ENCODE data around the gene OR10H4. TPM values are rescaled to one million over a fixed set of nuclear protein-coding genes. Genes with fewer than 3 reads are reported as not detected.

OR10H4 gene
- total RNA-seq, 1 experiment from 2014 or later = not detected

DNA sequence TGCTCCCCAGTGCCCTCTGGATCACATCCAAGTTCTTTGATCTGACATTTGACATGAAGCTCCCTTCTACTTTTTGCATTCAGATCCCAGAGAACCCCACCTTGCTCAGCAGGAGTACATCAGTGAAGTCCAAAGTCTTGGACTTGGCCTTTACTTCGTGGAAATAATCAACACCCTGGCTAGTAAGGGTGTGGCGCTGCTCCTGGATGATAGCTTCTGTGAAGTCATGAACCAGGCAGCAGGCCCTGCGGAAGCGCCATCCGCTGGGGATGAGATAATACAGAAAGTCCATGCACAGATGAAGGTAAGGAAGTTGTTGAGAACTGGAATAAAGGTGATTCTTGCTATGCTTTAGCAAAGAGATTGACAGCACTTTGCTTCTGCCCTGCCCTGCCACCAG is 43.2 kb downstream of the OR10H4 start:
- DNase-seq (ENCODE audit: low spot score) (no peak), ATAC-seq (no peak)
- H3K9me3 Mint-ChIP-seq = peaks cover 93% of the 10 kb centered on the region
- H3K4me3 Mint-ChIP-seq = no peak overlapping the region
- POLR2A ChIA-PET = no interaction called here
- CTCF ChIA-PET = interaction anchor here (1.4 kb wide), 1 partner anchor 70 kb away, joined by 4 read pairs; no protein-coding TSS in a partner anchor
- no peak overlapping the region for H3K27ac Mint-ChIP-seq
- H3K36me3 Mint-ChIP-seq = peaks cover 42% of the 10 kb centered on the region
- peaks cover 21% of the 10 kb centered on the region; the same call in 1 of the 2 replicates for H3K27me3 Mint-ChIP-seq (ENCODE audit: low read depth)
- TF ChIP-seq, protein P1, sequence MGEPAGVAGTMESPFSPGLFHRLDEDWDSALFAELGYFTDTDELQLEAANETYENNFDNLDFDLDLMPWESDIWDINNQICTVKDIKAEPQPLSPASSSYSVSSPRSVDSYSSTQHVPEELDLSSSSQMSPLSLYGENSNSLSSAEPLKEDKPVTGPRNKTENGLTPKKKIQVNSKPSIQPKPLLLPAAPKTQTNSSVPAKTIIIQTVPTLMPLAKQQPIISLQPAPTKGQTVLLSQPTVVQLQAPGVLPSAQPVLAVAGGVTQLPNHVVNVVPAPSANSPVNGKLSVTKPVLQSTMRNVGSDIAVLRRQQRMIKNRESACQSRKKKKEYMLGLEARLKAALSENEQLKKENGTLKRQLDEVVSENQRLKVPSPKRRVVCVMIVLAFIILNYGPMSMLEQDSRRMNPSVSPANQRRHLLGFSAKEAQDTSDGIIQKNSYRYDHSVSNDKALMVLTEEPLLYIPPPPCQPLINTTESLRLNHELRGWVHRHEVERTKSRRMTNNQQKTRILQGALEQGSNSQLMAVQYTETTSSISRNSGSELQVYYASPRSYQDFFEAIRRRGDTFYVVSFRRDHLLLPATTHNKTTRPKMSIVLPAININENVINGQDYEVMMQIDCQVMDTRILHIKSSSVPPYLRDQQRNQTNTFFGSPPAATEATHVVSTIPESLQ (CRISPR knock-in tag; IDR thresholded peaks at IDR 0.05) = no peak
- no peak for TF ChIP-seq FOXK1 (CRISPR knock-in tag; IDR thresholded peaks at IDR 0.05)
- no peak for TF ChIP-seq CBFB (CRISPR knock-in tag; IDR thresholded peaks at IDR 0.05; ENCODE audit: low read depth)
- TF ChIP-seq CREM (CRISPR knock-in tag; IDR thresholded peaks at IDR 0.05) = no peak
- TF ChIP-seq, protein P2, sequence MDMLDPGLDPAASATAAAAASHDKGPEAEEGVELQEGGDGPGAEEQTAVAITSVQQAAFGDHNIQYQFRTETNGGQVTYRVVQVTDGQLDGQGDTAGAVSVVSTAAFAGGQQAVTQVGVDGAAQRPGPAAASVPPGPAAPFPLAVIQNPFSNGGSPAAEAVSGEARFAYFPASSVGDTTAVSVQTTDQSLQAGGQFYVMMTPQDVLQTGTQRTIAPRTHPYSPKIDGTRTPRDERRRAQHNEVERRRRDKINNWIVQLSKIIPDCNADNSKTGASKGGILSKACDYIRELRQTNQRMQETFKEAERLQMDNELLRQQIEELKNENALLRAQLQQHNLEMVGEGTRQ (CRISPR knock-in tag; IDR thresholded peaks at IDR 0.05) = no peak
- no peak for TF ChIP-seq KAT7 (CRISPR knock-in tag; IDR thresholded peaks at IDR 0.05; ENCODE audit: borderline replicate concordance)
- TF ChIP-seq, protein P3, sequence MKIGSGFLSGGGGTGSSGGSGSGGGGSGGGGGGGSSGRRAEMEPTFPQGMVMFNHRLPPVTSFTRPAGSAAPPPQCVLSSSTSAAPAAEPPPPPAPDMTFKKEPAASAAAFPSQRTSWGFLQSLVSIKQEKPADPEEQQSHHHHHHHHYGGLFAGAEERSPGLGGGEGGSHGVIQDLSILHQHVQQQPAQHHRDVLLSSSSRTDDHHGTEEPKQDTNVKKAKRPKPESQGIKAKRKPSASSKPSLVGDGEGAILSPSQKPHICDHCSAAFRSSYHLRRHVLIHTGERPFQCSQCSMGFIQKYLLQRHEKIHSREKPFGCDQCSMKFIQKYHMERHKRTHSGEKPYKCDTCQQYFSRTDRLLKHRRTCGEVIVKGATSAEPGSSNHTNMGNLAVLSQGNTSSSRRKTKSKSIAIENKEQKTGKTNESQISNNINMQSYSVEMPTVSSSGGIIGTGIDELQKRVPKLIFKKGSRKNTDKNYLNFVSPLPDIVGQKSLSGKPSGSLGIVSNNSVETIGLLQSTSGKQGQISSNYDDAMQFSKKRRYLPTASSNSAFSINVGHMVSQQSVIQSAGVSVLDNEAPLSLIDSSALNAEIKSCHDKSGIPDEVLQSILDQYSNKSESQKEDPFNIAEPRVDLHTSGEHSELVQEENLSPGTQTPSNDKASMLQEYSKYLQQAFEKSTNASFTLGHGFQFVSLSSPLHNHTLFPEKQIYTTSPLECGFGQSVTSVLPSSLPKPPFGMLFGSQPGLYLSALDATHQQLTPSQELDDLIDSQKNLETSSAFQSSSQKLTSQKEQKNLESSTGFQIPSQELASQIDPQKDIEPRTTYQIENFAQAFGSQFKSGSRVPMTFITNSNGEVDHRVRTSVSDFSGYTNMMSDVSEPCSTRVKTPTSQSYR (CRISPR knock-in tag; IDR thresholded peaks at IDR 0.05) = no peak
- TF ChIP-seq, protein P4, sequence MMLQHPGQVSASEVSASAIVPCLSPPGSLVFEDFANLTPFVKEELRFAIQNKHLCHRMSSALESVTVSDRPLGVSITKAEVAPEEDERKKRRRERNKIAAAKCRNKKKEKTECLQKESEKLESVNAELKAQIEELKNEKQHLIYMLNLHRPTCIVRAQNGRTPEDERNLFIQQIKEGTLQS (CRISPR knock-in tag; conservative IDR thresholded peaks at IDR 0.05) = no peak
- TF ChIP-seq ESRRA (CRISPR knock-in tag; IDR thresholded peaks at IDR 0.05; ENCODE audit: borderline replicate concordance) = no peak
- no peak for TF ChIP-seq TEAD1 (CRISPR knock-in tag; IDR thresholded peaks at IDR 0.05)
- TF ChIP-seq, protein P5, sequence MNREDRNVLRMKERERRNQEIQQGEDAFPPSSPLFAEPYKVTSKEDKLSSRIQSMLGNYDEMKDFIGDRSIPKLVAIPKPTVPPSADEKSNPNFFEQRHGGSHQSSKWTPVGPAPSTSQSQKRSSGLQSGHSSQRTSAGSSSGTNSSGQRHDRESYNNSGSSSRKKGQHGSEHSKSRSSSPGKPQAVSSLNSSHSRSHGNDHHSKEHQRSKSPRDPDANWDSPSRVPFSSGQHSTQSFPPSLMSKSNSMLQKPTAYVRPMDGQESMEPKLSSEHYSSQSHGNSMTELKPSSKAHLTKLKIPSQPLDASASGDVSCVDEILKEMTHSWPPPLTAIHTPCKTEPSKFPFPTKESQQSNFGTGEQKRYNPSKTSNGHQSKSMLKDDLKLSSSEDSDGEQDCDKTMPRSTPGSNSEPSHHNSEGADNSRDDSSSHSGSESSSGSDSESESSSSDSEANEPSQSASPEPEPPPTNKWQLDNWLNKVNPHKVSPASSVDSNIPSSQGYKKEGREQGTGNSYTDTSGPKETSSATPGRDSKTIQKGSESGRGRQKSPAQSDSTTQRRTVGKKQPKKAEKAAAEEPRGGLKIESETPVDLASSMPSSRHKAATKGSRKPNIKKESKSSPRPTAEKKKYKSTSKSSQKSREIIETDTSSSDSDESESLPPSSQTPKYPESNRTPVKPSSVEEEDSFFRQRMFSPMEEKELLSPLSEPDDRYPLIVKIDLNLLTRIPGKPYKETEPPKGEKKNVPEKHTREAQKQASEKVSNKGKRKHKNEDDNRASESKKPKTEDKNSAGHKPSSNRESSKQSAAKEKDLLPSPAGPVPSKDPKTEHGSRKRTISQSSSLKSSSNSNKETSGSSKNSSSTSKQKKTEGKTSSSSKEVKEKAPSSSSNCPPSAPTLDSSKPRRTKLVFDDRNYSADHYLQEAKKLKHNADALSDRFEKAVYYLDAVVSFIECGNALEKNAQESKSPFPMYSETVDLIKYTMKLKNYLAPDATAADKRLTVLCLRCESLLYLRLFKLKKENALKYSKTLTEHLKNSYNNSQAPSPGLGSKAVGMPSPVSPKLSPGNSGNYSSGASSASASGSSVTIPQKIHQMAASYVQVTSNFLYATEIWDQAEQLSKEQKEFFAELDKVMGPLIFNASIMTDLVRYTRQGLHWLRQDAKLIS (CRISPR knock-in tag; IDR thresholded peaks at IDR 0.05; ENCODE audit: borderline replicate concordance) = no peak
- H3K4me1 Mint-ChIP-seq = no peaks in the 10 kb centered on the region

DNA sequence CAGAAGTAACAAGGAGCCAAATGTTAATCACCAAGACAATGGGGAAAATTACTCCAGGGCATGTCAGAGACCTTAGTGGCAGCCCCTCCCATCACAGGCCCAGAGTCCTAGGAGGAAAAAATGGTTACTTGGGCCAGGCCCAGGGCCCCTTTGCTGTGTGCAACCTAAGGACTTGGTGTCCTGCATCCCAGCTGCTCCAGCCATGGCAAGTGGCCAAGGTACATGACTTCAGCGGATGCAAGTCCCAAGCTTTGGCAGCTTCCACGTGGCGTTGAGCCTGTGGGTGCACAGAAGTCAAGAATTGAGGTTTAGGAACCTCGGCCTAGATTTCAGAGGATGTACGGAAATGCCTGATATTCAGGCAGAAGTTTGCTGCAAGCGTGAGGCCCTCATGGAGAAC is 46.7 kb downstream of the OR10H4 start:
- CTCF ChIA-PET = no interaction called here
- peaks cover 85% of the 10 kb centered on the region for H3K9me3 Mint-ChIP-seq
- no peak overlapping the region for H3K27ac Mint-ChIP-seq
- no peaks in the 10 kb centered on the region for H3K4me1 Mint-ChIP-seq
- no peak overlapping the region for H3K4me3 Mint-ChIP-seq
- ATAC-seq (no peak), DNase-seq (ENCODE audit: low spot score) (no peak)
- H3K27me3 Mint-ChIP-seq (ENCODE audit: low read depth) = peaks cover 19% of the 10 kb centered on the region
- H3K36me3 Mint-ChIP-seq = peaks cover 39% of the 10 kb centered on the region
- POLR2A ChIA-PET = no interaction called here
- TF ChIP-seq ZBTB21 (CRISPR knock-in tag; IDR thresholded peaks at IDR 0.05; ENCODE audit: borderline replicate concordance) = no peak
- no peak for TF ChIP-seq OVOL2 (CRISPR knock-in tag; IDR thresholded peaks at IDR 0.05; ENCODE audit: borderline replicate concordance)
- TF ChIP-seq ZNF263 (CRISPR knock-in tag; IDR thresholded peaks at IDR 0.05; ENCODE audit: low read depth) = no peak
- TF ChIP-seq, protein P6, sequence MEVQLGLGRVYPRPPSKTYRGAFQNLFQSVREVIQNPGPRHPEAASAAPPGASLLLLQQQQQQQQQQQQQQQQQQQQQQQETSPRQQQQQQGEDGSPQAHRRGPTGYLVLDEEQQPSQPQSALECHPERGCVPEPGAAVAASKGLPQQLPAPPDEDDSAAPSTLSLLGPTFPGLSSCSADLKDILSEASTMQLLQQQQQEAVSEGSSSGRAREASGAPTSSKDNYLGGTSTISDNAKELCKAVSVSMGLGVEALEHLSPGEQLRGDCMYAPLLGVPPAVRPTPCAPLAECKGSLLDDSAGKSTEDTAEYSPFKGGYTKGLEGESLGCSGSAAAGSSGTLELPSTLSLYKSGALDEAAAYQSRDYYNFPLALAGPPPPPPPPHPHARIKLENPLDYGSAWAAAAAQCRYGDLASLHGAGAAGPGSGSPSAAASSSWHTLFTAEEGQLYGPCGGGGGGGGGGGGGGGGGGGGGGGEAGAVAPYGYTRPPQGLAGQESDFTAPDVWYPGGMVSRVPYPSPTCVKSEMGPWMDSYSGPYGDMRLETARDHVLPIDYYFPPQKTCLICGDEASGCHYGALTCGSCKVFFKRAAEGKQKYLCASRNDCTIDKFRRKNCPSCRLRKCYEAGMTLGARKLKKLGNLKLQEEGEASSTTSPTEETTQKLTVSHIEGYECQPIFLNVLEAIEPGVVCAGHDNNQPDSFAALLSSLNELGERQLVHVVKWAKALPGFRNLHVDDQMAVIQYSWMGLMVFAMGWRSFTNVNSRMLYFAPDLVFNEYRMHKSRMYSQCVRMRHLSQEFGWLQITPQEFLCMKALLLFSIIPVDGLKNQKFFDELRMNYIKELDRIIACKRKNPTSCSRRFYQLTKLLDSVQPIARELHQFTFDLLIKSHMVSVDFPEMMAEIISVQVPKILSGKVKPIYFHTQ (CRISPR knock-in tag; IDR thresholded peaks at IDR 0.05) = no peak
- TF ChIP-seq, protein P7, sequence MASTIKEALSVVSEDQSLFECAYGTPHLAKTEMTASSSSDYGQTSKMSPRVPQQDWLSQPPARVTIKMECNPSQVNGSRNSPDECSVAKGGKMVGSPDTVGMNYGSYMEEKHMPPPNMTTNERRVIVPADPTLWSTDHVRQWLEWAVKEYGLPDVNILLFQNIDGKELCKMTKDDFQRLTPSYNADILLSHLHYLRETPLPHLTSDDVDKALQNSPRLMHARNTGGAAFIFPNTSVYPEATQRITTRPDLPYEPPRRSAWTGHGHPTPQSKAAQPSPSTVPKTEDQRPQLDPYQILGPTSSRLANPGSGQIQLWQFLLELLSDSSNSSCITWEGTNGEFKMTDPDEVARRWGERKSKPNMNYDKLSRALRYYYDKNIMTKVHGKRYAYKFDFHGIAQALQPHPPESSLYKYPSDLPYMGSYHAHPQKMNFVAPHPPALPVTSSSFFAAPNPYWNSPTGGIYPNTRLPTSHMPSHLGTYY (CRISPR knock-in tag; IDR thresholded peaks at IDR 0.05) = no peak
- TF ChIP-seq TP53 (CRISPR knock-in tag; IDR thresholded peaks at IDR 0.05) = no peak
- TF ChIP-seq CREM (CRISPR knock-in tag; IDR thresholded peaks at IDR 0.05) = no peak
- no peak for TF ChIP-seq GABPB1 (CRISPR knock-in tag; IDR thresholded peaks at IDR 0.05)
- TF ChIP-seq, protein P8, sequence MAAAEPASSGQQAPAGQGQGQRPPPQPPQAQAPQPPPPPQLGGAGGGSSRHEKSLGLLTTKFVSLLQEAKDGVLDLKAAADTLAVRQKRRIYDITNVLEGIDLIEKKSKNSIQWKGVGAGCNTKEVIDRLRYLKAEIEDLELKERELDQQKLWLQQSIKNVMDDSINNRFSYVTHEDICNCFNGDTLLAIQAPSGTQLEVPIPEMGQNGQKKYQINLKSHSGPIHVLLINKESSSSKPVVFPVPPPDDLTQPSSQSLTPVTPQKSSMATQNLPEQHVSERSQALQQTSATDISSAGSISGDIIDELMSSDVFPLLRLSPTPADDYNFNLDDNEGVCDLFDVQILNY (CRISPR knock-in tag; IDR thresholded peaks at IDR 0.05) = no peak
- TF ChIP-seq JUN (CRISPR knock-in tag; IDR thresholded peaks at IDR 0.05) = no peak
